ENCODE data around the gene SRC. TPM values are rescaled to one million over a fixed set of nuclear protein-coding genes. Genes with fewer than 3 reads are reported as not detected.

The SRC gene
- polyA plus RNA-seq, 1 of the 3 experiments (the other 2 are of a cell fraction) = 23.8 TPM

GRCh38 chr20:37335642-37336368 lies 10.1 kb upstream of the SRC start:
- TF ChIP-seq TAF1 (IDR thresholded peaks at IDR 0.05; ENCODE audit: borderline replicate concordance, low read depth, low read length) (no peak), CTCF (IDR thresholded peaks at IDR 0.05) (no peak), RCOR1 (IDR thresholded peaks at IDR 0.05; ENCODE audit: low read length) (no peak), TCF12 (IDR thresholded peaks at IDR 0.05) (no peak), GABPA (IDR thresholded peaks at IDR 0.05; ENCODE audit: low read depth) (no peak), USF1 (IDR thresholded peaks at IDR 0.05; ENCODE audit: borderline replicate concordance, low read depth) (no peak), POLR2AphosphoS5 (IDR thresholded peaks at IDR 0.05; ENCODE audit: low read depth, low read length) (no peak), SMC3 (IDR thresholded peaks at IDR 0.05; ENCODE audit: low read depth, low read length) (no peak), YY1 (IDR thresholded peaks at IDR 0.05; ENCODE audit: low read depth) (no peak), MXI1 (IDR thresholded peaks at IDR 0.05; ENCODE audit: low read depth, low read length) (no peak), JUND (IDR thresholded peaks at IDR 0.05) (no peak), MEF2A (IDR thresholded peaks at IDR 0.05; ENCODE audit: borderline replicate concordance, low read depth) (no peak), SIN3A (IDR thresholded peaks at IDR 0.05; ENCODE audit: borderline replicate concordance, low read depth, low read length) (no peak), FOXJ3 (CRISPR knock-in tag; IDR thresholded peaks at IDR 0.05) (no peak), RFX5 (IDR thresholded peaks at IDR 0.05; ENCODE audit: low read length) (no peak), CHD2 (IDR thresholded peaks at IDR 0.05; ENCODE audit: low read length, partially characterized antibody) (no peak), GATA2 (CRISPR knock-in tag; IDR thresholded peaks at IDR 0.05) (no peak)
- TF ChIP-seq, protein P1, sequence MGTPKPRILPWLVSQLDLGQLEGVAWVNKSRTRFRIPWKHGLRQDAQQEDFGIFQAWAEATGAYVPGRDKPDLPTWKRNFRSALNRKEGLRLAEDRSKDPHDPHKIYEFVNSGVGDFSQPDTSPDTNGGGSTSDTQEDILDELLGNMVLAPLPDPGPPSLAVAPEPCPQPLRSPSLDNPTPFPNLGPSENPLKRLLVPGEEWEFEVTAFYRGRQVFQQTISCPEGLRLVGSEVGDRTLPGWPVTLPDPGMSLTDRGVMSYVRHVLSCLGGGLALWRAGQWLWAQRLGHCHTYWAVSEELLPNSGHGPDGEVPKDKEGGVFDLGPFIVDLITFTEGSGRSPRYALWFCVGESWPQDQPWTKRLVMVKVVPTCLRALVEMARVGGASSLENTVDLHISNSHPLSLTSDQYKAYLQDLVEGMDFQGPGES (IDR thresholded peaks at IDR 0.05; ENCODE audit: low read depth, low read length) = no peak
- TF ChIP-seq, protein P2, sequence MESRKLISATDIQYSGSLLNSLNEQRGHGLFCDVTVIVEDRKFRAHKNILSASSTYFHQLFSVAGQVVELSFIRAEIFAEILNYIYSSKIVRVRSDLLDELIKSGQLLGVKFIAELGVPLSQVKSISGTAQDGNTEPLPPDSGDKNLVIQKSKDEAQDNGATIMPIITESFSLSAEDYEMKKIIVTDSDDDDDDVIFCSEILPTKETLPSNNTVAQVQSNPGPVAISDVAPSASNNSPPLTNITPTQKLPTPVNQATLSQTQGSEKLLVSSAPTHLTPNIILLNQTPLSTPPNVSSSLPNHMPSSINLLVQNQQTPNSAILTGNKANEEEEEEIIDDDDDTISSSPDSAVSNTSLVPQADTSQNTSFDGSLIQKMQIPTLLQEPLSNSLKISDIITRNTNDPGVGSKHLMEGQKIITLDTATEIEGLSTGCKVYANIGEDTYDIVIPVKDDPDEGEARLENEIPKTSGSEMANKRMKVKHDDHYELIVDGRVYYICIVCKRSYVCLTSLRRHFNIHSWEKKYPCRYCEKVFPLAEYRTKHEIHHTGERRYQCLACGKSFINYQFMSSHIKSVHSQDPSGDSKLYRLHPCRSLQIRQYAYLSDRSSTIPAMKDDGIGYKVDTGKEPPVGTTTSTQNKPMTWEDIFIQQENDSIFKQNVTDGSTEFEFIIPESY (IDR thresholded peaks at IDR 0.05; ENCODE audit: borderline replicate concordance, low read depth) = no peak
- H3K4me3 ChIP-seq (ENCODE audit: low read depth in 2 of 2, low read length in 1 of 2) = no peak overlapping the region
- H3K4me2 ChIP-seq = no peak overlapping the region
- WGBS (ENCODE audit: low lambda C conversion rate) = 72% methylated on average over 15 of the region's 15 CpGs
- peaks cover 0 to 44% of the 10 kb centered on the region in 2 experiments; a peak in 2 of 4 replicates for H3K4me1 ChIP-seq (ENCODE audit: control insufficient read depth in 1 of 2, insufficient read depth in 2 of 2, low read depth in 1 of 2, low read length in 1 of 2)
- DNase-seq = no peak
- H3K9me3 ChIP-seq = no peaks in the 10 kb centered on the region
- no peak overlapping the region for H3K9ac ChIP-seq
- H3K27ac ChIP-seq (ENCODE audit: low read depth in 2 of 2, low read length in 1 of 2) = peak overlapping the region in 1 of 2 experiments; percentile 83; a peak in 2 of 4 replicates
- ChIA-PET CTCF (interaction anchor here (0.7 to 1.5 kb wide), 4 partner anchors 10 to 157 kb away, joined by 3 to 4 read pairs (median 3); partner anchors contain the start of genes MROH8 and RPN2), POLR2A (no interaction called here)
- no peaks in the 10 kb centered on the region for H3K27me3 ChIP-seq (ENCODE audit: insufficient read depth)
- no peaks in the 10 kb centered on the region for H3K79me2 ChIP-seq (ENCODE audit: insufficient read depth)
- H3K36me3 ChIP-seq (replicated peaks in 1 of 2; ENCODE audit: control insufficient read depth in 1 of 2, insufficient read depth in 2 of 2, low read length in 1 of 2) = no peaks in the 10 kb centered on the region
- no peaks in the 10 kb centered on the region for H3K9me2 ChIP-seq
- no peaks in the 10 kb centered on the region for H4K20me1 ChIP-seq (ENCODE audit: insufficient read depth)
- H3F3A ChIP-seq (replicated peaks; ENCODE audit: insufficient read depth) = no peaks in the 10 kb centered on the region
- H2AFZ ChIP-seq (ENCODE audit: low read depth) = peak overlapping the region; percentile 56; the same call in 1 of the 2 replicates

Measured in SK-N-SH (cell line).